Ovary (tissue), 3 donors: ENCODE data around the gene KAT8.

Experiments used
- CTCF ChIP-seq, 3 donors: fragments of 450-650 bp in 2 of 3; fragments of 200-600 bp in 1 of 3; IDR thresholded peaks; one replicate each; pipeline versions ENCODE4 v1.5.1 to v1.8.0; 2016 to 2022; ENCODE audit warnings: antibody characterized with exemption in 3 of 3, mild to moderate bottlenecking in 1 of 3
- POLR2A ChIP-seq: fragments of 450-650 bp; IDR thresholded peaks from one replicate; pipeline ENCODE4 v1.6.1; 2017; ENCODE audit warnings: antibody characterized with exemption, mild to moderate bottlenecking, moderate library complexity
- donor health status: DM: no; HTN: no; CAD: no.

- TF ChIP-seq POLR2A (no peak), CTCF (IDR thresholded peaks at IDR 0.05) (no peak)
Observed at GRCh38 chr16:31149332-31149731, 31.9 kb downstream of the KAT8 start.
